Stimulated activated CD4-positive, alpha-beta T cell treated with anti-CD3 and anti-CD28 coated beads, TNF-alpha, amount 100 ng/mL, for 24 hours (primary cell): ENCODE measurements around the gene FKBP7.
A peak's percentile ranks its signal among the peaks of the same experiment; 100 is the strongest.
"Not testable (repeated sequence)": the region's sequence is repeated elsewhere in the genome, so short reads cannot be mapped to it uniquely, and the experiment has no call there.

Experiments used
- DNase-seq, 3 experiments: peaks; one replicate each; pipeline ENCODE4 v3.0.0-alpha.2; 2020; ENCODE audit warnings: low read depth in 3 of 3

The FKBP7 gene, protein sequence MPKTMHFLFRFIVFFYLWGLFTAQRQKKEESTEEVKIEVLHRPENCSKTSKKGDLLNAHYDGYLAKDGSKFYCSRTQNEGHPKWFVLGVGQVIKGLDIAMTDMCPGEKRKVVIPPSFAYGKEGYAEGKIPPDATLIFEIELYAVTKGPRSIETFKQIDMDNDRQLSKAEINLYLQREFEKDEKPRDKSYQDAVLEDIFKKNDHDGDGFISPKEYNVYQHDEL

DNA sequence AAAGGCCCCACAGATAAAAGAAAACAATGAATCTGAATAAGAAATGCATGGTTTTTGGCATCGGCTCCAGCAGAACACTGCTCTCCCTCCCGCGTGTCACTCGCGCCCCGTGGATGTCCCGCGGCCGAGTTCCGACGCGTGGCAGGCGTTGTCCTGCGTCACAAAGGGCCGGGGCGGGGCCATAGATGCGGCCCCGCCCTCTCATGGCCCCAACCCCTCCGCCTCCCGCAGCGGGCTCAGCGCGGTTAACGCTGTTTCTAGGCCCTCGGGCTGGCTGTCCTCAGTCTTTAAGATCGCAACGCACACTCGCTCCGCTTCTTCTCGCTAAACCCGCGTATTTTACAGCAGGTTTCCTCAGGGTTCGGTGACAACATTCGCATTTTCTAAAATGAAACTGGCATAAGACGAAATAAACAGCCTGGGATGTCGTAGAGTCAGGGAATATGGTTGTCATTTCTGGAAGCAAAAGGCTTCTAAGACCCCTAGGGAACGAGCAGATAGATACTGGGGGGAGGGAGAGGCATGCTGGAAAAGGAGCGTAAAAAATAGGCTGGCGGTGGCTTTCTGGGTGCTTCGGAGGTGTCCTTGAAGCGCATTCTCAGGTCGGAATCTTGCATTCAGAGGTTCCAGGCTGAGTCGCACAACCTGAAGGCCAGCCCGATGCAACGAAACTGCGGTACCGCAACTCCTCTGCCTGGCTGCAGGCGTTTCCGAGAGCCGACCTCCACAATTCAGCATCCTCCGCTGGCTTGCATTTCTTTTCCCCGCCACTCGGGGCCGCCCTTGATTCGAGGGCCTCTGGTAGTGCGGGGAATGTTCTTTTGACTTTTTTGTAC, at the start of gene FKBP7:
Gene FKBP7 (minus strand): TSS at position 162 of the 836 bp plus-strand sequence. CDS start 101 bp downstream, at position 61.
- peak; percentile 60 to 75 (median 62) for DNase-seq

DNA sequence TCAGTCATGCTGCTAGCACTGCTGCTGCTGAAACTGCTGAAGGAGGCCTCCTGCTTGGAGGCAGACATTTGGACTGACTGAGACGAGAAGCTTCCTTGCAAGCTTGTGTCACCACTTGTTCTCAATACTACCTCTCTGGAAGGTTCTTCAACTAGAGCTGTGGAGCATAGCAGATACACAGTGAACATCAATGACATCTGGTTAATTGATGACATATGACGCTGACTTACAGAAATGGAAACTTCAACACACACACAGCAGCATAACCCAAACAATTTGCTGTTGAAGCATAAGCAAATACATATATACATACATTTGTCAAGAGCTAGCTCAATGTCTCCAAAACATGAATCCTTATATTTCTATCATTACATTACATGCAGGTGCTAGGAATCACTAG, 49.2 kb upstream of the FKBP7 start:
- DNase-seq = no peak

DNA sequence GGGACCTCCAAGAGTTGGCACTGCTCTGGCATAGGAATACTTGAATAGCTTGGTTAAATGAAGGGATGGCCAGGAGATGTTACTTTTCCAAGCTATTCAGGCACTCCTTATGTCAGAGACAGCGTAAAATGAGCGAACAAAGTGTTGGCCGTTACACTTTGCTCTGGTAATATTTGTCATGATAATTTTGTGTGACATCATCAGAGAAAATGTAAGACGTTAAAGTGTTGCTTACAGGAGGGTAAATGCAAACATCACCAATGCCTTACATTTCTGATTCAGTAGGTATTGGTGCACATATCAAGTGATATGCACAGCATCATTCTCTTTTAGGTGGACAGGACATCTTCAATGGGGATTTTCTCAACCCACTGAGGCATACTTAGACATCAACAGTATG, 47.9 kb upstream of the FKBP7 start:
- DNase-seq = no peak

DNA sequence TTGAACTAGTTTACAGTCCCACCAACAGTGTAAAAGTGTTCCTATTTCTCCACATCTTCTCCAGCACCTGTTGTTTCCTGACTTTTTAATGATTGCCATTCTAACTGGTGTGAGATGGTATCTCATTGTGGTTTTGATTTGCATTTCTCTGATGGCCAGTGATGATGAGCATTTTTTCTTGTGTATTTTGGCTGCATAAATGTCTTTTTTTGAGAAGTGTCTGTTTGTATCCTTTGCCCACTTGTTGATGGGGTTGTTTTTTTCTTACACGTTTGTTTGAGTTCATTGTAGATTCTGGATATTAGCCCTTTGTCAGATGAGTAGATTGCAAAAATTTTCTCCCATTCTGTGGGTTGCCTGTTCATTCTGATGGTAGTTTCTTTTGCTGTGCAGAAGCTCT, 47.1 kb upstream of the FKBP7 start:
- not testable (repeated sequence) for DNase-seq

DNA sequence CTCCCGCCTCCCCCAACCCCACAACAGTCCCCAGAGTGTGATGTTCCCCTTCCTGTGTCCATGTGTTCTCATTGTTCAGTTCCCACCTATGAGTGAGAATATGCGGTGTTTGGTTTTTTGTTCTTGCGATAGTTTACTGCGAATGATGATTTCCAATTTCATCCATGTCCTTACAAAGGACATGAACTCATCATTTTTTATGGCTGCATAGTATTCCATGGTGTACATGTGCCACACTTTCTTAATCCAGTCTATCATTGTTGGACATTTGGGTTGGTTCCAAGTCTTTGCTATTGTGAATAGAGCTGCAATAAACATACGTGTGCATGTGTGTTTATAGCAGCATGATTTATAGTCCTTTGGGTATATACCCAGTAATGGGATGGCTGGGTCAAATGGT, 46.6 kb upstream of the FKBP7 start:
- not testable (repeated sequence) for DNase-seq

DNA sequence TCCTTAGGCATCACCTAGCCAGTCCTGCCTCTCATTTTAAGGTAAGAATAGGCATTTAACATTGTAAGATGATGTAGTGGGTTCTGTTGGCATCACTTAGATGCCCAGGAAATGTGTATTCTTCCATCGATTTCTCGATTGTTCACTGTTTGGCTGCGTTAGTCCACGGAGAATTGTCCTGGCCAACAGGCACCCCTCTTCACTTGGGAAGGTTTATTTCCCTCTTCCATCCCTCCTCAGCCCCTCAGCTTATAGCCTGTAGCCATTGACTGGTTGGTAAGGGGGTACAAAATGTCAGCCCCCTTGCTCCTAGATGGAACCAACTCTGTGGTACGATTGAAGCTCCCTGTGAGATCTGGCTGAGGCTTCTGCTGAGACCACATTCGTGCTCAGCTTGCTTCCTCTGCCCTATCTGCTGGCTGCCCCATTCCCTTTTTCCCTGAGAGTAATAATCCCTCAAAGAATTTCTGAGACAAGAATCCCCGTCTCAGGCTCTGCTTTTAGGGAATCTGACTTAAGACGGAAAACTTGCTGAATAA, 45.3 kb upstream of the FKBP7 start:
- no peak for DNase-seq

DNA sequence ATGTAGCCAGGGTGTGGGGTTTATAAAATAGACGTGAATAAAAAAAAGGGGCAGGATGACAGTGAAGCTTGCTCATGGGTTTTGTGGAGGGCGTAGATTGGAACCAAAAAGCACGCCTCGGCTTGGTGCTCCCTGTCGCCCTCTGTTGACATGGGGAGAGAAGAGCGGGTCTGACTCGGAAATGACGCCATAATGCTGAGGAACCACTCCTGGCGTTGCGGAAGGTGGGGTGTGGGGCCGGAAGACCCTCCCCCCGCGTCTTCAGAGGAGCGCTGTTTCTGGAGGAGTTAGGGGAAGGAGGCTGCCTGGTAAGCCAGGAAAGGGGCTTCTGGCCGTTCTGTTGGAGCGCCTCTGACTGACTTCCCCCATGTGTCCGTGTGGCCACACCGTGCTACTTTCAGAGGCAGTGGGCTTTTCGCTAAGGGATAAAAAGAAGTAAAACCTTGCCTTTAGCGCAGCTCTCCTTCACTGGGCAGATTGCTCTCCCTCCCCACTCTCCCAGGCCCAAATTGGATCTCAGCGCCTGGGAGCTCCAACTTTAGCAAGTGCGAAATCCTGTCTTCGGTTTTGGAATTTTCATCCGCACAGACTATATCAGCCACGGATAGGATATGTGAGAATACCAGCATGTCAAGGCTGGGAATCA, 44.7 kb upstream of the FKBP7 start:
- peak; percentile 56 to 70 (median 65) for DNase-seq

DNA sequence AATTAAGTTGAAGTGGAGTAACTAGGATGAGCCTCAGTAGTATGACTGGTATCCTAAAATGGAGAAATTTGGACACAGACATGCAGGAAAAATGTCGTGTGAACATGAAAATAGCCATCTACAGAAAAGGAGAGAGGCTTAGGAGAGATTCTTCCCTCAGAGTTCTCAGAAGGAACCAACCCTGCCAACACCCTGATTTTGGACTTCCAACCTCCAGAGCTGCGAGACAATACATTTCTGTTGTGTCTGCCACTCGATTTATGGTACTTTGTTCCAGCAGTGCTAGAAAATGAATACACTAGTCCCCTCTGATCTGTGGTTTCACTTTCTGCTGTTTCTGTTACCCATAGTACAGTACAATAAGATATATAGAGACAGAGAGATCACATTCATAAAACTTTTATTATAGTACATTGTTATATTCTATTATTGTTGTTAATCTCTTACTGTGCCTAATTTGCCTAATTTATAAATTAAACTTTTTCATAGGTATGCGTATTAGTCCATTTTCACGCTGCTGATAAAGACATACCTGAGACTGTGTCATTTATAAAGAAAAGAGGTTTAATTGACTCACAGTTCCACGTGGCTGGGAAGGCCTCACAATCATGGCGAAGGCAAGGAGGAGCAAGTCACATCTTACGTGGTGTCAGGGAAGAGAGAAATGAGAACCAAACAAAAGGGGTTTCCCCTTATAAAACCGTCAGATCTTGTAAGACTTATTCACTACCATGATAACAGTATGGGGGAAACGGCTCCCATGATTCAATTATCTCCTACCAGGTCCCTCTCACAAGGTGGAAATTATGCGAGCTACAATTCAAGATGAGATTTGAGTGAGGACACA, 43.1 kb upstream of the FKBP7 start:
- DNase-seq = peak in 1 of 3 experiments; percentile 33

DNA sequence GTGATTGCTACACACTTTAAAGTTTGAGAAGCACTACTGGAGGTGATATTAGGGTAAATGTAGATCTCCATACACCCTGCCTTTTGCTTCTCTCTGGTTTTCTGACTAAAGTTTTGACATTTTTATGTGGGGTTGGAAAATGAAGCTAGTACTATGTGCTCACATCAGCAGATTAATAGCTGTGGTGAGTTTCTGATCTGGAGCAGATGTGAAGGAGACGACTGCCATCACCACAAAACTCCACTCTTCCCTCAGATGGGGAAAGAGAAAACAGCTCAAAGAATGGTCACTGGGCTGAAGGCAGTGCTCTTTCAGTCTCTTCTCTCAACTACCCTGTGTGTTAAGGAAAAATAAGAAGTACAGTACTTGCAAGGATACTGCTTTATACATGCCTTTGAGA, 39.1 kb upstream of the FKBP7 start:
- no peak for DNase-seq

DNA sequence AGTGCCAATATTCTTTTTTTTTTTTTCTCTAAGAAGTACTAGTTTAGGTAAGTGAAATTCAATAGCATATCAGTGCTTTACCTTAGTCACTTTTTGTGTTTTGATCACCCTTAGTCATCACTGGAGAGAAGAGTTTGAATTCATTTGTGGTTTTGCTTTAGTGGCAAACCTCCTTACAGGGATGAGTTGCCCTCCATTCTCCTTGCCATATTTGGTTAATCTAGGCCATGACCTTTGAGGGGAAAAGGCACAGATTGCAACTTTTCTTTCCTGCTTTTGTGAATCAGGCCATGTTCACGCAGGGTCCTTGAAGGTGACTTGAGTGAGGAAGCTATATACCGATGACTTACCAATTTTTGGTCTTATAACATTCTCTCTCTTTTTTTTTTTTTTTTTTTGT, 36.3 kb upstream of the FKBP7 start:
- DNase-seq = peak in 2 of 3 experiments; percentile 19 to 36

DNA sequence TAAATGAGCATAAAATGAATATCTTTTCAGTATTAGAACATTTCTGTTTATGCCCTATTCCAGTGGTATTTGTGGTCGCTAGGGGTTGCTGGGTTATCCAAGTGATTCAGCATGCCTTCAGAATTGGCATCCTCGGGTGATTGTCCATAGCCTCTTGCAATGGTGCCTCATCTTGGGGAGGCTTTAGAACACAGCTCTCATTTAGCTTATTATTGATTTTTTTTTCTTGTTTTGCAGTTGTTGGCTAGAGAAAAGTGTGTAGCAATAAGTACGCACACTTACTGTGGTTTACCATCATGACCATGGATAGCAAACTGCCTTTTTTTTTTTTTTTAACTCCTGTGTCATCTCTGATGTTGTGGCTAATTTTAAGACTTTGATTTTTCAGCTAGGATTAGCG, 35.5 kb upstream of the FKBP7 start:
- DNase-seq = no peak

DNA sequence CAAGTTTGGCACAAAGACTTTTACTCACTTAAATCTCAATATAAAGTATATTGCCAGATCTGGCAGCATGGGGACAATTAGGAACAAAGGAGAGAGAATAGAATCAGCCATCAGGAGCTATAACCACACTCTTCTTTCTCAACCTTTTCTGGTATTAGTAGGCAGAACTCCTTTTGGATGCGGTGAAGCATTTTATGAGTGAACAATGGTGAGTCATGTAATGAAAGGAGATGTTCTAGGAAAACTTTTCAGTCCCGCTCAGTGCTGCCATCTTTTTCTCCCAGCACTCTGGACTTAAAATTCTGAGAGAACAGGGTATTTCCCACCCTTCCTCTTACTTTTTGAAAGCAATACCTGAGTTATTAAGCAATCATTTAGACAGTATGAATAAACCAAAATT, 34.1 kb upstream of the FKBP7 start:
- no peak for DNase-seq

DNA sequence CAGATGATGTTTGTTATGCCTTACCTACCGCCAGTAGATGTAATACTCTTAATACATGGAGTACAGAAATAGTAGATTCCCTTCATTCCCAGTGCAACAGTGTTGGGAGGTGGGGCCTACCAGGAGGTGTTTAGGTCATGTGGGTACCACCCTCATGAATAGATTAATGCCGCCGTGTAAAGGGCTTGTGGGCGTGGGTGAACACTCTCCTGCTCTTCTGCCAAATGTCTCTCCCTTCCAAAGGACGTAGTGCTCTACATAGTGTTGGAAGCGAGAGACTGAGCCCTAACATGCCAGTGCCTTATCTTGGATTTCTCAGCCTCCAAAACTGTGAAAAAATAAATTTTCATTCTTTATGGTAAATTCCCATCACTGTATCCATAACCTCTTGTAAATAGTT, 32.0 kb upstream of the FKBP7 start:
- DNase-seq = no peak

DNA sequence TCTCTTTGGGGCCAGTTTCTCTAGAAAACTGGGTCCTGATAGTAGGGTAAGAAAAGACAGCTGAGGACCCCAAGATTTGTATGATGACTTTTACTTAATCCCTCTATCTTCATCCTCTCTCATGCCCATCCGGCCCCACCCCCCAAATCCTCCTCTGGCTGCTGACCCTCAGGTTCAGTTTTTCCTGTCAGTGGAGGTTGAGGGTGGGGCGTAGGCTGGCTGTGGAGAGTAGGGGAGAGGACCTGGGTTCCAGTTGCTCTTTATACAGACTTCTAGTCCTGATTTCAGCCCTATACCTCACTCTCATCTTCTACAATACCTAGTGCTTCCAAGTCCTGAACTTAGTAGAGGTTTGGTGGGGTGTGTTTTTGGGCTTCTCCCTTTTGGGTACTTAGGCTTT, 30.2 kb upstream of the FKBP7 start:
- DNase-seq = no peak

DNA sequence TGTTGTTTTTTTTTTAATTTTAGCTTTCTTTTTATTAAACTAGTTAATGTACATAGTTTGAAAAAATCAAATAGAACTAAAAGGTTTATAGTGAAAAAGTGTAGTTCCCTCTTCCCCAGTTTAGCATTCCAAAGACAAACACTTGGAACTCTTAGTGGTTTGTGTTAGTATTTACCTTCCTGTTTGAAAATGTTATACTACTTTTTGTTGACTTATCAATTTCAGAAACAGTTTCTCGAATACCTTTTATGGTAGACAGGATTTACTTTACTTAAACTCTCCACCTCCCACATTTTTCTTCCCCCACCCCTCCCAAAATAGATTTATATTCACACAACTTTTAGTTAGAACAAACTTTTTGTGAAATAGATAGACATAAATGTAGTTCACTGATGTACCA, 28.5 kb upstream of the FKBP7 start:
- DNase-seq = no peak

DNA sequence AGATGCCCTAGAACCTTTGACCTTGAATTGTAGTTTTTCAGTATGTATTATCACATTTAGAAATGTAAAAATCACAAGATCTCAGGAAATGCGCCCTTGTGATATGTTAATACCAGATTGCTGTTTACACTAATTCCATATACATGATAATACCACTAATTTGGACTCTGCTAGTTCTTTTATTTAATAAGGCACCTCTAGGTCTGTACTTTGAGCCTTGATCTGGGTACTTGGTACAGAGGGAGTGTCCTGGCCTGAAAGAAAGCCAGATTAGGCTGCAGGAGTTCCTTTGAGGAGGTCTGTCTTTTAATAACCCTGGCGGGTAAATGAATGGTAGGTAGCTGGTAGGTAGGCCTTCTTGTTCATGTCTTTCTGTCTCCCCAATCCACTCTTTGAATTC, 28.1 kb upstream of the FKBP7 start:
- DNase-seq = no peak

DNA sequence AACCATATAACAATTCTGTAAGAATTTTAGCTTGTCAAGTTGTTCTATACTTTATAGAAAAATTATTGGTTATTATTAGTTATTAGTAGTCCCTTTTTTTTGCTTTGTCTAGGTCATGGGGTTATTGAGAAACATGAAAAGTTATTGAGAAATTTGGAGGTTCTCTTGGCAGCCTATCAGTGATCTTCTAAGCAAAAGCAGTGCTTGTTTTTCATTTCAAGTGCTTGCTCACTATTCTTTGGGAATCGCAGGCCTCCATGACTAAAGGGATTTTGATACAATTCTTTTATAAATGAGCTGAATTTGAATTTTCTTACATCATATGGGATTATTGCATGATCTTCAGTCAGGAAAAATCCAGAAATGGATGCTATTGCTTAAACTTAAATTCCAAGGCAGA, 27.7 kb upstream of the FKBP7 start:
- no peak for DNase-seq

DNA sequence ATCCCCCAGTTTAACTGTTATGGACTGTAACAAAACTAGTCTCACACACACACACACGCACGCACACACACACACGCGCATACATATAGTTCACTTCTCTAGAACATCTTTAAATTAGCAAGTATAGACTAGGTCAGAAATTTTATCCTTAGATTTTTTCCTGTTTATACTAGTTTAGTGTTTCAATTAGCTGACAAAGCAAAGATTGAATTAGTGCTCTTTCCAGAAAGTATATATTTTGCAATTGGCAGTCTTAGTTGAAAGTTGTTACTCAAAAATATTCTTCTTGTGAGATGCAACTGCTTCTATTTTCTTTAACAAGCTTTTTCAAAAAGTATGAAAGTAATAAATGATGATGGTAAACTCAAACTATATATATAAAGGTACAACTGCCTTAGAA, 24.4 kb upstream of the FKBP7 start:
- no peak for DNase-seq

DNA sequence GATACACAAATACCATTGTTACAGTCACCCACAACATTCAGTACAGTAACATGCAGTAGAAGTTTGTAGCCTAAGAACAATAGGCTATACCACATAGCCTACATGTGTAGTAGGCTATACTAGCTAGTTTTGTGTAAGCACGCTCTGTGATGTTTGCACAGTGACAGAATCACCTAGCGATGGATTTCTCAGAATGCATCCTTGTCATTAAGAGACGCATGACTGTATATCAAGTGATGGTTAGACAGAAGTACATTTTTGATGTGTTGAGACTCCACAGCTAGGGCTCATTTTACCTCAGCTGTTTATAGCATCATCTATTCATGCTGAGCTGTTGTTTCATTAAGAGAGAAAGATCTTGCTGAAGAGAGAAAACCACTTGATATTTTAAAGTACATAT, 21.2 kb upstream of the FKBP7 start:
- no peak for DNase-seq

DNA sequence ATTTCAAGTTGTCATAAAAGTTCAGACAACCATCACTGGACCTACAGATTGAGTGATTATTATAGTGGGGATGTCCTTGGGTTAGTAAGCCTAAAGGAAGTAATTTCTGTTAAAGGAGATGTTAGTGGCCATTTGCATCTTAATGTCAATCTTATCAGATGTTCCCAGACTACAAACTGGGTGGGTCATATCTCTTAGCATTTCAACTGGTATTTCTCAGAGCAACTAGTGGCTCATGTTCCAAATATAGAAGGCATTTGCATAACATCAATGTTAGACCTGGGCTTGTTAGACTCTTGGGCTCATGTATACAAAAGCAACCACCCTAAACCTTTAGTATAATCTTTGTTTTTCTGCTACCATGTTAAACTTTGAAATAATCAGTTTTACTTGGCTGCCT, 19.7 kb upstream of the FKBP7 start:
- no peak for DNase-seq

DNA sequence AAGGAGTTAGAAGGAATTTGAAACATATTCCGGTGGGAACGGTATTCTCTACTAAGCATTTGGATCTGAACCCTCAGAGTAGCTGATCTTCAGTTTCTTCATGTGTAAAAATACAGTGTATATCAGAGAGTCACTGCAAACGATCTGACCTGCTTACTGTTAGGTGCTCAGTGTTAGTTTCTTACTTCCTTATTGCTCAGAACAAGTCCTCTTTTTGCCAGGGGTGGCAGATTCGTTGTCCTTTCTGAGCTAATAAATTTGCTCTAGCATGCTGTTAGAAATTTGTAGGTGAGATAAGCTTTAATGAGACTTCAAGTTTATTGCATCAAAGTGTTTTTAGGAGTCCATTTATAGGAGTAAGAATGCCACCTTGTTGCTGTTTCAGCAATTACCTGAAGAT, 17.6 kb upstream of the FKBP7 start:
- DNase-seq = no peak

DNA sequence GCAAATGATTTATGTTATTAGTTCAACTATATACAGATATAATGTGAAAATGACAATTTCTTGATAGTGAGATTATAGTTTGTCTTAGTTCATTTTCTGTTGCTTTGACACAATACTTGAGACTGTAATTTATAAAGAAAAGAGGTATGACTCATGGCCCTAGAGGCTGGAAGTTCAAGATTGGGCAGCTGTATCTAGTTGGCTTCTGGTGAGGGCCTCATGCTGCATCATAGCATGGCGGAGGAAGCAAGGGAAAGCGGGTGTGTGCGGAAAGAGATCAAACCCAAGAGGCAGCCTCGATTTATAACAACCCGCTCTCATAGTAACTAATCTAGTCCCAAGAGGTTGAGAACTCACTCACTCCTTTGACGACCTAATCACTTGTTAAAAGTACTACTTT, 13.2 kb upstream of the FKBP7 start:
- DNase-seq = no peak
